Spinal cord (tissue), 10 donors: ENCODE results near the gene KCNJ2. TPM values are rescaled to one million over a fixed set of nuclear protein-coding genes. Genes with fewer than 3 reads are reported as not detected.

ENCODE experiments used
- DNase-seq, 6 donors: peaks; one replicate each; pipeline versions ENCODE4 v3.0.0 to v3.0.0-alpha.2; 2013 to 2015; ENCODE audit warnings: low spot score in 6 of 6, low read depth in 4 of 6
- H3K27ac ChIP-seq: one replicate; pipeline ENCODE4 v1.5.1; 2013; ENCODE audit warnings: low read depth, low read length, control low read depth
- H3K27me3 ChIP-seq: one replicate; pipeline ENCODE4 v1.6.1; 2013; ENCODE audit warnings: low read length; ENCODE audit not compliant: control insufficient read depth, insufficient read depth
- H3K36me3 ChIP-seq: one replicate; pipeline ENCODE4 v1.6.1; 2013; ENCODE audit warnings: low read length; ENCODE audit not compliant: control insufficient read depth, insufficient read depth
- H3K4me1 ChIP-seq: one replicate; pipeline ENCODE4 v1.6.1; 2013; ENCODE audit warnings: low read length; ENCODE audit not compliant: control insufficient read depth, insufficient read depth
- H3K4me3 ChIP-seq: one replicate; pipeline ENCODE4 v1.5.1; 2013; ENCODE audit warnings: low read depth, low read length, control low read depth
- H3K9me3 ChIP-seq: one replicate; pipeline ENCODE4 v1.6.1; 2013; ENCODE audit warnings: low read length; ENCODE audit not compliant: control insufficient read depth, insufficient read depth
- WGBS: methylation state at CpG from one replicate; pipeline ENCODE4 v1.1.5; 2013; ENCODE audit warnings: missing lambda C conversion rate; ENCODE audit not compliant: insufficient coverage; 5-methylcytosine and 5-hydroxymethylcytosine counted together
- polyA plus RNA-seq, 2 donors: library from polyadenylated mRNA; unstranded; fragments of 120-200 nt; gene quantifications; one replicate each; pipeline ENCODE4 v1.2.1, GENCODE V29; 2013; ENCODE audit not compliant: insufficient read length in 2 of 2
- total RNA-seq, 2 donors: library from RNA; depleted of rRNA in 1 of 2; stranded (reverse); fragments of 120-200 nt in 1 of 2; fragments of >200 nt in 1 of 2; gene quantifications; one replicate each; pipeline versions ENCODE4 v1.2.3 to v1.2.4, GENCODE V29; 2013 to 2014
- donor health status: healthy.

KCNJ2 gene
- total and polyA plus RNA-seq, 4 donors = 2.4 to 13.0 (median 6.0) TPM

- WGBS = 60% methylated on average over 4 of the region's 7 CpGs
- Histone ChIP-seq H3K27me3 (no peaks in the 10 kb centered on the region), H3K4me3 (no peak overlapping the region), H3K9me3 (no peaks in the 10 kb centered on the region), H3K4me1 (no peaks in the 10 kb centered on the region), H3K27ac (no peak overlapping the region), H3K36me3 (no peaks in the 10 kb centered on the region)
- no peak for DNase-seq
These were observed 38.9 kb downstream of the KCNJ2 start for GRCh38 chr17:70208080-70208794.

DNA sequence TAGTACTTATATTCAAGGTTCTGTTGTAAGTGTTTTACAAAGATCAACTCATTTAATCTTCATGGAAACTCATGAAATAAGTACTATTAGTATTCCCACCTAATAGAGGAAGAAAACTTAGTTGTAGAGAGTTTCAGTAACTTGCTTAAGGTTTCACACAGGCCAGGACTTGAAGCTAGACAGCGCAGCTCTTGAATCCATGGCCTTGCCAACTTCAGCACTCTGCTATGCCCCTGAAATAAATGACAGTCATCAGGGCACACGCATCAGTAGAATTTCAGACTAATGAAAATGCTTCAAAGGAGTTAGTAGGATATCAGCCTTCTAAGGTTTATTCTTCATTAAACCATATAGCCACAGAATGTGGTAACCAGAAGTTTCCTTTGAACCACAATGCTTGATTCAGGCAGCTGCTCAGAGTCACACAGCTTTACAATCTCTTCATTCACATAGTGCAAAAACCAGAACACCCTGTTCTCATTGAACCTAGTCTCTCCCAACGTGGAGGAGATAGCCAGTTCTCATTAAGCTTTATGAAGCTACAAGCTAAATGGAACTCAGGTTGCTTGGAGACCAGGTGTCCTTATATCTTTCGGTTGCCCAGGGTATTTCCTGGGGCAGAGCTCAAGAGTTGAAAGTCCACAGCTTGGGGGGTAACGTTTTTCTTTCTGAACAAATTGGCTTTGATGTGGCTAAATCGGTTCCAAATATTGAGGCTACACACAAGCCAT lies 39.7 kb downstream of the KCNJ2 start:
- Histone ChIP-seq H3K4me3 (no peak overlapping the region), H3K36me3 (no peaks in the 10 kb centered on the region), H3K9me3 (peaks cover 2% of the 10 kb centered on the region), H3K4me1 (no peaks in the 10 kb centered on the region), H3K27ac (no peak overlapping the region), H3K27me3 (no peaks in the 10 kb centered on the region)
- WGBS = 72% methylated on average over 4 of the region's 6 CpGs
- no peak for DNase-seq

GRCh38 chr17:70215656-70216055 lies 46.3 kb downstream of the KCNJ2 start:
- Histone ChIP-seq H3K9me3 (peaks cover 3% of the 10 kb centered on the region), H3K27ac (no peak overlapping the region), H3K4me3 (no peak overlapping the region), H3K27me3 (no peaks in the 10 kb centered on the region), H3K4me1 (no peaks in the 10 kb centered on the region), H3K36me3 (no peaks in the 10 kb centered on the region)
- no CpG with 5 or more reads among the region's 4 CpGs for WGBS
- no peak for DNase-seq

GRCh38 chr17:70217571-70217970 lies 48.2 kb downstream of the KCNJ2 start:
- no peaks in the 10 kb centered on the region for H3K4me1 ChIP-seq
- no peaks in the 10 kb centered on the region for H3K36me3 ChIP-seq
- H3K4me3 ChIP-seq = no peak overlapping the region
- DNase-seq = no peak
- H3K27ac ChIP-seq = no peak overlapping the region
- no CpG with 5 or more reads among the region's 1 CpG for WGBS
- H3K27me3 ChIP-seq = no peaks in the 10 kb centered on the region
- H3K9me3 ChIP-seq = peaks cover 3% of the 10 kb centered on the region

- H3K27me3 ChIP-seq = no peaks in the 10 kb centered on the region
- 80% methylated on average over 1 of the region's 4 CpGs for WGBS
- no peaks in the 10 kb centered on the region for H3K36me3 ChIP-seq
- H3K4me3 ChIP-seq = no peak overlapping the region
- H3K4me1 ChIP-seq = no peaks in the 10 kb centered on the region
- no peaks in the 10 kb centered on the region for H3K9me3 ChIP-seq
- DNase-seq = peak in 1 of 6 donors; percentile 51
- H3K27ac ChIP-seq = no peak overlapping the region
These were observed 55.9 kb downstream of the KCNJ2 start for GRCh38 chr17:70225276-70225675.

Other genes with a start within 250 kb of the KCNJ2 start
- gene KCNJ16, start 94.3 kb upstream of the KCNJ2 start, total RNA-seq = 10 to 100 TPM; 26.8 to 82.7 TPM
- 10 to 100 TPM; 46.0 to 78.8 TPM for gene KCNJ16, start 94.3 kb upstream of the KCNJ2 start, polyA plus RNA-seq